ENCODE measurements around the gene AASDH. TPM values are rescaled to one million over a fixed set of nuclear protein-coding genes. Genes with fewer than 3 reads are reported as not detected.

AASDH gene
- total RNA-seq, 1 donor from 2014 or later = 10.4 TPM

DNA sequence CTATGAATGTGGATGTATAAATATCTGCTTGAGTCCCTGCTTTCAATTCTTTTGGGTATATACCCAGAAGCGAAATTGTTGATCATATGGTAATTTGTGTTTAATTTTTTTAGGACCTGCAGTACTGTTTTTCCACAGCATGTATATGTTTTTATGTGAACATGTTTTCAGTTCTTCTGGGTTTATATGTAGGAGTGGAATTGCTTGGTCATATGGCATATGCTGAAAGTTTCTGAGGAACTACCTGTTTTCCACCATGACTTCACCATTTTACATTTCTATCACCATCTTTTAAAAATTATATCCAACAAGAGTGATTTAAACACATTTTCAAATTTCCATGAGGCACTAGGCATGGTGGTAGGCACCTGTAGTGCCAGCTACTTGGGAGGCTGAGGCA lies 39.9 kb upstream of the AASDH start:
- H3K4me3 ChIP-seq (ENCODE audit: low read depth, low read length) = no peak overlapping the region
- no peaks in the 10 kb centered on the region for H3K27me3 ChIP-seq (ENCODE audit: control insufficient read depth, insufficient read depth, low read length)
- TF ChIP-seq, protein P1, sequence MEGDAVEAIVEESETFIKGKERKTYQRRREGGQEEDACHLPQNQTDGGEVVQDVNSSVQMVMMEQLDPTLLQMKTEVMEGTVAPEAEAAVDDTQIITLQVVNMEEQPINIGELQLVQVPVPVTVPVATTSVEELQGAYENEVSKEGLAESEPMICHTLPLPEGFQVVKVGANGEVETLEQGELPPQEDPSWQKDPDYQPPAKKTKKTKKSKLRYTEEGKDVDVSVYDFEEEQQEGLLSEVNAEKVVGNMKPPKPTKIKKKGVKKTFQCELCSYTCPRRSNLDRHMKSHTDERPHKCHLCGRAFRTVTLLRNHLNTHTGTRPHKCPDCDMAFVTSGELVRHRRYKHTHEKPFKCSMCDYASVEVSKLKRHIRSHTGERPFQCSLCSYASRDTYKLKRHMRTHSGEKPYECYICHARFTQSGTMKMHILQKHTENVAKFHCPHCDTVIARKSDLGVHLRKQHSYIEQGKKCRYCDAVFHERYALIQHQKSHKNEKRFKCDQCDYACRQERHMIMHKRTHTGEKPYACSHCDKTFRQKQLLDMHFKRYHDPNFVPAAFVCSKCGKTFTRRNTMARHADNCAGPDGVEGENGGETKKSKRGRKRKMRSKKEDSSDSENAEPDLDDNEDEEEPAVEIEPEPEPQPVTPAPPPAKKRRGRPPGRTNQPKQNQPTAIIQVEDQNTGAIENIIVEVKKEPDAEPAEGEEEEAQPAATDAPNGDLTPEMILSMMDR (IDR thresholded peaks at IDR 0.05; ENCODE audit: insufficient read depth, low read length, poor library complexity, severe bottlenecking) = no peak
- H3K36me3 ChIP-seq (ENCODE audit: control insufficient read depth, insufficient read depth, low read length) = no peaks in the 10 kb centered on the region
- DNase-seq (ENCODE audit: low read depth) = no peak

DNA sequence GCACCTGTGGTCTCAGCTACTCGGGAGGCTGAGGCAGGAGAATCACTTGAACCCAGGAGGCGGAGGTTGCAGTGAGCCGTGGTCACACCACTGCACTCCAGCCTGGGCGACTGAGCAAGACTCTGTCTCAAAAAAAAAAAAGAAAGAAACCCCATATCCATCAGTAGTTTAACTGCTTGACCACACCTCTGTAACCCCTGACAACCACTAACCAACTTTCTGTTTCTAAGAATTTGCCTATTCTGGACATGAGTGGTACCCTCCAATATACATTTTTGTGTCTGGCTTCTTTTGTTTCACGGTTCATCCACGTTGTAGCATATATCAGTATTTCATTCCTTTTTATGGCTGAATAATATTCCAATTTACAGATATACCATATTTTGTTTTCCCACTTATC lies 39.0 kb upstream of the AASDH start:
- H3K4me3 ChIP-seq (ENCODE audit: low read depth, low read length) = no peak overlapping the region
- no peak for DNase-seq (ENCODE audit: low read depth)
- H3K27me3 ChIP-seq (ENCODE audit: control insufficient read depth, insufficient read depth, low read length) = no peaks in the 10 kb centered on the region
- TF ChIP-seq, protein P1 (IDR thresholded peaks at IDR 0.05; ENCODE audit: insufficient read depth, low read length, poor library complexity, severe bottlenecking) = no peak
- no peaks in the 10 kb centered on the region for H3K36me3 ChIP-seq (ENCODE audit: control insufficient read depth, insufficient read depth, low read length)

DNA sequence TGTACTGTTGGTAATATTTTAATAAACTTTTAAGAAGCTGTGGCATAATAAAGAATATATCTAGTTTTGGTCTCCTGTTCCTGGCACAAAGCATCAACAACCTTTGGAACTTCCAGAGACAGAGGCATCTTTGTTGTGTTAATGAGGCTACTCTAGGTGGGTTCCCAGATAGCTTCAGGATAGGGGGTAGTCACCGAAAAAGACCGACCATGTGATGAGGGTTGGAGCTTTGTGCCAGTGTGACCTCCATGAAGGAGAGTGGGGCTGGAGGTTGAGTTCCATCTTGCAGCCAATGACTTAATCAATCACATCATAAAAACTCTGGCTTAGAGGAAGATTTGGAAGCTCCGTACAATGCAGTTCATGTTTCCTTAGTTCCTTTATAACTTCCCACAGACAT lies 38.2 kb upstream of the AASDH start:
- Histone ChIP-seq H3K4me3 (ENCODE audit: low read depth, low read length) (no peak overlapping the region), H3K36me3 (ENCODE audit: control insufficient read depth, insufficient read depth, low read length) (no peaks in the 10 kb centered on the region), H3K27me3 (ENCODE audit: control insufficient read depth, insufficient read depth, low read length) (no peaks in the 10 kb centered on the region)
- DNase-seq (ENCODE audit: low read depth) = no peak
- TF ChIP-seq, protein P1 (IDR thresholded peaks at IDR 0.05; ENCODE audit: insufficient read depth, low read length, poor library complexity, severe bottlenecking) = no peak

DNA sequence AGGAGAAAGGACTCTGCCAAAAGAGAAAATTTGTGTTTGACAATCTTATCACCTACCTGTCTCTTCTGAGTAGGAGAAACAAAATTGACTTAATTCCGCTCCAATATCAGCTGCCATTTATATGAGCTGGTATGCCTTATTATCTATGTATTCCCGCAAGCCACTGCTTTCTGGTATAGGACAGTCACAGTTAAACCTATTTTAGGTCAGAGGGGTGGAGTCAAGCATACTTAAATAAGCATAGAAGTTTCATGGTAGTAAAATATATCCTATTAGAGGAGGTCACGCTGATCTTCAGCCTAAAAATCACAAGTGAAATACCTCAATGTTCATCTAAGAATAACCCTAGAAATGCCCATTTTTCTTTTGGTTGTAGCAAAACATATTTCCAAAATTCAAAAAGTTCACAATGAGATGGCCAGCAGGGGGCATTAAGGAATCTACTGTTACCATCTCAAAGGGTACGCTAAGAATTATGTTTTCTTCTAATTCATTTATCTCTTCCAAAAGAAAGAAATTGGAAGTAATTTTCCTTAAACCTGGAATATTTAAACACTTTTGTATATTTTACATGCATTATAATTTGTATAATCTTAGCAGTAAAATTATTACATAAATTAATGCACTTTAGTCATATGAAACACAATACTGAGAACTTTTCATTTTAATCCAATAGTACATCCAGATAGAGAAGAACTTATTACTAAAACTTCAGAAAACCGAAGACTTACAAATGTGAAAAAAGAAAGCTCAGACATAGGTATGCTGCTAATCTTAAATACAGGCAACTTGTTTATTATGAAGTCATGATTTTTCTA lies 37.6 kb upstream of the AASDH start:
- TF ChIP-seq, protein P1 (IDR thresholded peaks at IDR 0.05; ENCODE audit: insufficient read depth, low read length, poor library complexity, severe bottlenecking) = peak; percentile 58
- no peak overlapping the region for H3K4me3 ChIP-seq (ENCODE audit: low read depth, low read length)
- no peaks in the 10 kb centered on the region for H3K36me3 ChIP-seq (ENCODE audit: control insufficient read depth, insufficient read depth, low read length)
- DNase-seq (ENCODE audit: low read depth) = no peak
- H3K27me3 ChIP-seq (ENCODE audit: control insufficient read depth, insufficient read depth, low read length) = no peaks in the 10 kb centered on the region

DNA sequence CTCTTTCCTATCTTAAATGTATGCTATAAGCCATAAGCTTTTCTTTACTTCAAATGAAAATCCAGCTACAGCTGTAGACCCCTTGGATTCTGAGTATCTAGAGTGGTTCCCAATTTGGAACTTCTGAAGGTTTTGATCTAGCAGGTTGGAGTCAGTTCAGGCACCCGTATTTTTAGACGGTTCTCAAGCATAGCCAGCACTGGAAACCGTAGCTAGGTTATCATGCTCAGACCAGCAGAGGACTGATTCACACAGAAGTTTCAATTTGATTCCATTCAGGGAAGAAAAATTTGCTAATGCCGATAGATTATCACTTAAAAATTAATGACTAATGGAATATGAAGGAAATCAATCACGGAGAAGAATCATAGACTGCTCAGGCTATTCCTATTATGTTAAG lies 36.9 kb upstream of the AASDH start:
- TF ChIP-seq, protein P1 (IDR thresholded peaks at IDR 0.05; ENCODE audit: insufficient read depth, low read length, poor library complexity, severe bottlenecking) = no peak
- Histone ChIP-seq H3K36me3 (ENCODE audit: control insufficient read depth, insufficient read depth, low read length) (no peaks in the 10 kb centered on the region), H3K27me3 (ENCODE audit: control insufficient read depth, insufficient read depth, low read length) (no peaks in the 10 kb centered on the region), H3K4me3 (ENCODE audit: low read depth, low read length) (no peak overlapping the region)
- DNase-seq (ENCODE audit: low read depth) = no peak

DNA sequence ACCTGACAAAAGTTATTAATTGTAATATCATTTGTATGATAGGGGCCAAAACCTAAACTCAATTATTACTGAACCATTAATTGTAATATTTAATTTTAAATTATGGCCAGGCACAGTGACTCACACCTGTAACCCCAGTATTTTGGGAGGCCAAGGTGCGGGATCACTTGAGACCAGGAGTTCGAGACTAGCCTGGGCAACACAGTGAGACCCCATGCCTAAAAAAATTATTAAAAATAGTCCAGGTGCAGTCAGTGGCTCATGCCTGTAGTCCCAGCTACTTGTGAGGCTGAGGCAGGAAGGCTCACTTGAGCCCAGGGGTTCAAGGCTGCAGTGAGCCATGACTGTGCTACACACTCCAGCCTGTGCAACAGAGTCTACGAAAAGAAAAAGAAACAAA lies 30.1 kb upstream of the AASDH start:
- no peaks in the 10 kb centered on the region for H3K27me3 ChIP-seq (ENCODE audit: control insufficient read depth, insufficient read depth, low read length)
- TF ChIP-seq, protein P1 (IDR thresholded peaks at IDR 0.05; ENCODE audit: insufficient read depth, low read length, poor library complexity, severe bottlenecking) = no peak
- H3K4me3 ChIP-seq (ENCODE audit: low read depth, low read length) = no peak overlapping the region
- DNase-seq (ENCODE audit: low read depth) = no peak
- H3K36me3 ChIP-seq (ENCODE audit: control insufficient read depth, insufficient read depth, low read length) = no peaks in the 10 kb centered on the region

Measured in kidney epithelial cell (primary cell).